RWPE2 (cell line): ENCODE measurements around the gene PAX8.

Experiments used
- ATAC-seq: fragments of 200-7000 bp; cut with Tn5 transposase; 3 replicates; pipeline ENCODE4 v1.9.1; 2021; ENCODE audit warnings: low read depth
- DNase-seq: peaks from one replicate; pipeline ENCODE4 v3.0.0-alpha.2; 2020; ENCODE audit warnings: low spot score
- H3K27ac ChIP-seq: fragments of 450-650 bp; 2 replicates; pipeline ENCODE4 v1.5.1; 2017; ENCODE audit warnings: mild to moderate bottlenecking; ENCODE audit not compliant: poor library complexity, severe bottlenecking
- H3K27me3 ChIP-seq: fragments of 250-450 bp; sonication (Bioruptor Pico); 2 replicates; pipeline ENCODE4 v1.5.1; 2021; ENCODE audit warnings: mild to moderate bottlenecking, moderate library complexity; ENCODE audit not compliant: insufficient read depth, poor library complexity, severe bottlenecking
- H3K36me3 ChIP-seq: fragments of 250-450 bp; sonication (Bioruptor Pico); 2 replicates; pipeline ENCODE4 v1.5.1; 2020; ENCODE audit warnings: low read depth, mild to moderate bottlenecking, moderate library complexity
- H3K4me1 ChIP-seq: fragments of 250-450 bp; sonication (Bioruptor Pico); 2 replicates; pipeline ENCODE4 v1.5.1; 2021; ENCODE audit warnings: mild to moderate bottlenecking, moderate library complexity; ENCODE audit not compliant: insufficient read depth, poor library complexity, severe bottlenecking
- H3K4me3 ChIP-seq: fragments of 250-450 bp; sonication (Bioruptor Pico); 2 replicates; pipeline ENCODE4 v1.5.1; 2021; ENCODE audit warnings: mild to moderate bottlenecking, moderate library complexity; ENCODE audit not compliant: severe bottlenecking
- H3K9me3 ChIP-seq: fragments of 250-450 bp; sonication (Bioruptor Pico); 2 replicates; pipeline ENCODE4 v1.5.1; 2021; ENCODE audit warnings: mild to moderate bottlenecking, moderate library complexity; ENCODE audit not compliant: severe bottlenecking
- TF ChIP-seq, protein P1 (sequence below): fragments of 450-650 bp; IDR thresholded peaks from one replicate; pipeline ENCODE4 v1.5.1; 2017; ENCODE audit warnings: mild to moderate bottlenecking, moderate library complexity; ENCODE audit not compliant: poor library complexity, severe bottlenecking

PAX8 gene

DNA sequence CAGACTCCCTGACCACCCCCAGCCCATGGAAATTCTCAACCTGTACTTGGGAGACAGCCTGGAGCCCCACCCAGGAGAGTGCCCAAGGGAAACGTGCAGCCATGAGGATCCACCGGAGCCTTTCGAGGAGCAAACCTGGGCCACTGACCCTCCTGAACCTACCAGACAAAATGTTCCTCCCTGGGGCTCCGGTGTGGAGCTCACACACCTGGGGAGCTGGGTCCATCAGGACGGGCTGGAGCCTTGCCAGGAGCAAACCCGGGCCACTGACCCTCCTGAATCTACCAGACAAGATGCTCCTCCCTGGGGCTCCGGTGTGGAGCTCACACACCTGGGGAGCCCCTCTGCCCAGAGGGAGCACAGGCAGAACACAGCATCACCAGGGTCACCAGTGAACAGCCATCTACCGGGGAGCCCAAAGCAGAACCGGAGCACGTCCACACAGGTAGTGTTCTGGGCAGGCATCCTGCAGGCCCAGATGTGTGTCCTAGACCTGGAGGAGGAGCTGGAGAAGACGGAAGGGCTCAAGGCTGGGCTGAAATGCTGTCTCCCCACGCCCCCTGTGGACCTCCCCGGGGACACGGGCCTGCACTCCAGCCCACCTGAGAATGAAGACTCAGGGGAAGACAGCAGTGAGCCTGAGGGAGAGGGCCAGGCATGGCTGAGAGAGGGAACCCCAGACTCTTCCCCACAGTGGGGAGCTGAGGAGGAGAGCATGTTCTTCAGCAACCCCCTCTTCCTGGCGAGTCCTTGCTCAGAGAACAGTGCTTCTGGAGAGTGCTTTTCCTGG lies 96.1 kb downstream of the PAX8 start:
- no peaks in the 10 kb centered on the region for H3K4me1 ChIP-seq
- ATAC-seq (no peak), DNase-seq (no peak)
- H3K9me3 ChIP-seq: no peaks in the 10 kb centered on the region
- no peaks in the 10 kb centered on the region for H3K36me3 ChIP-seq
- no peak overlapping the region for H3K27ac ChIP-seq
- no peaks in the 10 kb centered on the region for H3K27me3 ChIP-seq
- TF ChIP-seq, protein P1, sequence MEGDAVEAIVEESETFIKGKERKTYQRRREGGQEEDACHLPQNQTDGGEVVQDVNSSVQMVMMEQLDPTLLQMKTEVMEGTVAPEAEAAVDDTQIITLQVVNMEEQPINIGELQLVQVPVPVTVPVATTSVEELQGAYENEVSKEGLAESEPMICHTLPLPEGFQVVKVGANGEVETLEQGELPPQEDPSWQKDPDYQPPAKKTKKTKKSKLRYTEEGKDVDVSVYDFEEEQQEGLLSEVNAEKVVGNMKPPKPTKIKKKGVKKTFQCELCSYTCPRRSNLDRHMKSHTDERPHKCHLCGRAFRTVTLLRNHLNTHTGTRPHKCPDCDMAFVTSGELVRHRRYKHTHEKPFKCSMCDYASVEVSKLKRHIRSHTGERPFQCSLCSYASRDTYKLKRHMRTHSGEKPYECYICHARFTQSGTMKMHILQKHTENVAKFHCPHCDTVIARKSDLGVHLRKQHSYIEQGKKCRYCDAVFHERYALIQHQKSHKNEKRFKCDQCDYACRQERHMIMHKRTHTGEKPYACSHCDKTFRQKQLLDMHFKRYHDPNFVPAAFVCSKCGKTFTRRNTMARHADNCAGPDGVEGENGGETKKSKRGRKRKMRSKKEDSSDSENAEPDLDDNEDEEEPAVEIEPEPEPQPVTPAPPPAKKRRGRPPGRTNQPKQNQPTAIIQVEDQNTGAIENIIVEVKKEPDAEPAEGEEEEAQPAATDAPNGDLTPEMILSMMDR: no peak
- no peak overlapping the region for H3K4me3 ChIP-seq

DNA sequence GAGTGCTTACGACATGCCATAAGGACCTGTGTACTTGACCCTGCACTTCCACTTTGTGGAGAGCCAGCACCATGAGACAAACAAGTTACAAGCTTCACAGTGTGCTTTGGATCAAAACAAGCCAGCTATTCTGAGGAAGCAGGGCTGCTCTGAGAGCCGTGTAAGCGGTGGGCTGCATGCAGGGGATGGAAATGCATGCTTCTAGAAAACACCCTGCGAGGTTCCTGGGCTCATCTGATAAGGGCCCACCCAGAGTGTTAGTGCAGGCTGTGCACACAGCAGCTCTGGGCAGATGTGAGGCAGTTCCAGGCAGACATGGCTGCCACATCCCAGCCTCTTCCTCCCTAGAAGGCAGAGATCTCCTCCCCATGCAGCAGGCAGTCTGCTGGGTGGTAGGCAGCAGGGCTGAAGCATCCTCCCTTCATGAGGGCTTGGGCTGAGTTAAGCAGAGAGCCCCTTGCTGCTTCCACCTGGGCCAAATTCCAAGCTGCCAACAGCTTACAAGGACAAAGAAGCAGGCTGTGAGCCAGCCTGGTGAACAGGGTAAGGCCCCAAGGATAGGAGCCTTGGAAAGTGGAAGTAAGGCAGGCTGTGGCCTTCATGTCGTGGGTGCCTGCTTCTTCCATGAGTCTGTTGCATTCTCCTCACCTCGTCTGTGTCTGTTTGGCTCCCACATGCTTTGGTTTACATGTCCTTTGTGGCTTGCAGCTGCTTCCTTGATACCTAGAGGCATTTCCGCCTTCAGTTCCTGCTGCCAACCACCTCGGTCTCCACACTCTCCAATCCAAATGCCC lies 97.3 kb downstream of the PAX8 start:
- H3K36me3 ChIP-seq: no peaks in the 10 kb centered on the region
- no peaks in the 10 kb centered on the region for H3K4me1 ChIP-seq
- no peak for DNase-seq
- no peak for ATAC-seq
- TF ChIP-seq, protein P1: no peak
- H3K9me3 ChIP-seq: no peaks in the 10 kb centered on the region
- H3K27ac ChIP-seq: no peak overlapping the region
- no peak overlapping the region for H3K4me3 ChIP-seq
- H3K27me3 ChIP-seq: no peaks in the 10 kb centered on the region

DNA sequence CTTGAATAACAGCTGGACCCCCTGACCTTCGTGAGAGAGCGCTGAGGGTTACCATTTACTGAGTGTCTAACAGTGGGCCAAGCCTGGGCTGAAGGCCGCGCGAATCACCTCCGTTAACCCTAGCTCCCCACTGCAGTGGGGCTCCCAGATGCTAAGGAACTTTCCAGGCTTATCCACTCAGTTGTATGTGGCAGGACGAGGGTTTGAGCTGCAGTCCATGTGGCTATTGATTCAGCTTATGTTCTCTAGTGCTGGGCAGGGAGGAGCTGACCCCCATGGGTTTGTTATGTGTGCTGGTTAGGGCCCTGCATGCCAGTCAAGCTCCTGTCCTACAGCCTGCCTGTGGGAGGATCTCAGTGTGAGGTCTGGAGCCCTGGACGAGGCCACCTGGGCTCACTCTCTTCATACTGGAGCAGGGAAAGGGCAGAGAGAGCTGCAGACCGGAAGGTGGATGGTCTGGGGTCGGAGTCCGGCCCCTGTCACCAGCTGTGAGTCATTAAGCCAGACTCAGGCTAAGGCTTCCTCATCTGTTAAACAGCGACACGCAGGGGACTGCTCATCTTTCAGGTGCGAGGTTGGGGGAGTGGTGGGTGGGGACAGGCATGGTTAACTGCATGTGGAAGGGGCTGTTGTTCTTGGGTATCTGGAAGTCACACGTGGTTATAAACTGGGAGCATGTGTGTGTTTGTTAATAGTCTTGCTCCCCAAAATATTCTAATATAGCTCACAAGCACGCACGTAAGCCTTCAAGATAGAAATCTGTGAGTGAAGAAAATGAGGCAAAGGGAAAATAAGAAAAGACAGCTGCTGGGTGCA lies 98.4 kb downstream of the PAX8 start:
- no peaks in the 10 kb centered on the region for H3K36me3 ChIP-seq

DNA sequence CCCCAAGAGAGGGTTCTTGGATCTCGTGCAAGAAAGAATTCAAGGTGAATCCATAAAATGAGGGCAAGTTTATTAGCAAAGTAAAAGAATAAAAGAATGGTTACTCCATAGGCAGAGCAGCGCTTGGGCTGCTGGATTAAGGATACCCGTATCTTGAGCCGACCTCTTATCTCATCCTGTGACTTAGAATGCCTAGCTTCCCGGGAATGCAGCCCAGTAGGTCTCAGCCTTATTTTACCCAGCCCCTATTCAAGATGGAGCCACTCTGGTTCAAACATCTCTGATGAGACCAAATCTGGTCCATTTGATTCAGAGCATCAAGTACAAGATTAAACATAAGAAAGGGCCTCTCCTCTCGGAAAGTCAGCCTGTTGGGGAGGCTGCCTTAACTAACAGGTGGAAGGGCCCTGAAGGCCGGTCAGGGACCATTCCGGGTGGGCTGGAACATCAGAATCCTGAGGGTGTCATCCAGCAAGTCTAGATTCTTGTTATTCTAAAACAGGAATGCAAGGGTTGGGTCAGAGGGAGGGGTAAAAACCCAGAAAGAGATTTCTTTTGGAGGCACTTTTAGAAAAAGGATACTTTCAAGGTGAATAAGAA lies 99.2 kb downstream of the PAX8 start:
- Histone ChIP-seq H3K27me3 (no peaks in the 10 kb centered on the region), H3K36me3 (no peaks in the 10 kb centered on the region), H3K4me3 (no peak overlapping the region), H3K27ac (no peak overlapping the region), H3K4me1 (no peaks in the 10 kb centered on the region), H3K9me3 (no peaks in the 10 kb centered on the region)
- TF ChIP-seq, protein P1: no peak
- ATAC-seq (no peak), DNase-seq (no peak)

More for the DNA sequence above, 98.4 kb downstream of the PAX8 start:
- TF ChIP-seq, protein P1: no peak
- ATAC-seq (no peak), DNase-seq (no peak)
- Histone ChIP-seq H3K27ac (no peak overlapping the region), H3K27me3 (no peaks in the 10 kb centered on the region), H3K9me3 (no peaks in the 10 kb centered on the region), H3K4me1 (no peaks in the 10 kb centered on the region), H3K4me3 (no peak overlapping the region)
